H1 (cell line): ENCODE results near the gene FAM90A1.
"Not testable (repeated sequence)": the region's sequence is repeated elsewhere in the genome, so short reads cannot be mapped to it uniquely, and the experiment has no call there.

ENCODE experiments used
- CBX8 ChIP-seq: fragments of 300-800, 300-1000 bp; sonication (generic); IDR thresholded peaks from 2 replicates; pipeline ENCODE4 v1.7.1; 2016; ENCODE audit warnings: low read depth, low read length, borderline replicate concordance
- POLR2A ChIP-seq, 2 experiments: IDR thresholded peaks; 1 replicate in 1 of 2; 2 replicates in 1 of 2; pipeline ENCODE4 v1.6.1; 2011; ENCODE audit warnings: low read depth in 2 of 2, low read length in 2 of 2, mild to moderate bottlenecking in 2 of 2; ENCODE audit errors: control extremely low read depth in 1 of 2
- TF ChIP-seq, protein P1 (sequence below), 3 experiments: IDR thresholded peaks; 1 replicate in 2 of 3; 2 replicates in 1 of 3; pipeline versions ENCODE4 v1.5.1 to v1.6.1; 2011; ENCODE audit warnings: low read length in 3 of 3, mild to moderate bottlenecking in 3 of 3, inconsistent platforms in 2 of 3, low read depth in 1 of 3, moderate library complexity in 1 of 3; ENCODE audit not compliant: insufficient read depth in 1 of 3; ENCODE audit errors: control extremely low read depth in 1 of 3

- TF ChIP-seq CBX8; POLR2A (IDR thresholded peaks at IDR 0.05; ENCODE audit: control extremely low read depth in 1 of 2, low read depth in 2 of 2, low read length in 2 of 2): not testable (repeated sequence)
- TF ChIP-seq, protein P1, sequence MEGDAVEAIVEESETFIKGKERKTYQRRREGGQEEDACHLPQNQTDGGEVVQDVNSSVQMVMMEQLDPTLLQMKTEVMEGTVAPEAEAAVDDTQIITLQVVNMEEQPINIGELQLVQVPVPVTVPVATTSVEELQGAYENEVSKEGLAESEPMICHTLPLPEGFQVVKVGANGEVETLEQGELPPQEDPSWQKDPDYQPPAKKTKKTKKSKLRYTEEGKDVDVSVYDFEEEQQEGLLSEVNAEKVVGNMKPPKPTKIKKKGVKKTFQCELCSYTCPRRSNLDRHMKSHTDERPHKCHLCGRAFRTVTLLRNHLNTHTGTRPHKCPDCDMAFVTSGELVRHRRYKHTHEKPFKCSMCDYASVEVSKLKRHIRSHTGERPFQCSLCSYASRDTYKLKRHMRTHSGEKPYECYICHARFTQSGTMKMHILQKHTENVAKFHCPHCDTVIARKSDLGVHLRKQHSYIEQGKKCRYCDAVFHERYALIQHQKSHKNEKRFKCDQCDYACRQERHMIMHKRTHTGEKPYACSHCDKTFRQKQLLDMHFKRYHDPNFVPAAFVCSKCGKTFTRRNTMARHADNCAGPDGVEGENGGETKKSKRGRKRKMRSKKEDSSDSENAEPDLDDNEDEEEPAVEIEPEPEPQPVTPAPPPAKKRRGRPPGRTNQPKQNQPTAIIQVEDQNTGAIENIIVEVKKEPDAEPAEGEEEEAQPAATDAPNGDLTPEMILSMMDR (IDR thresholded peaks at IDR 0.05; ENCODE audit: control extremely low read depth in 1 of 3, insufficient read depth in 1 of 3, low read depth in 1 of 3, low read length in 3 of 3), result not testable (repeated sequence)
Observed at GRCh38 chr12:8251616-8252015, 24.2 kb upstream of the FAM90A1 start.
